ENCODE measurements around the gene ABCD4.

ABCD4 gene

DNA sequence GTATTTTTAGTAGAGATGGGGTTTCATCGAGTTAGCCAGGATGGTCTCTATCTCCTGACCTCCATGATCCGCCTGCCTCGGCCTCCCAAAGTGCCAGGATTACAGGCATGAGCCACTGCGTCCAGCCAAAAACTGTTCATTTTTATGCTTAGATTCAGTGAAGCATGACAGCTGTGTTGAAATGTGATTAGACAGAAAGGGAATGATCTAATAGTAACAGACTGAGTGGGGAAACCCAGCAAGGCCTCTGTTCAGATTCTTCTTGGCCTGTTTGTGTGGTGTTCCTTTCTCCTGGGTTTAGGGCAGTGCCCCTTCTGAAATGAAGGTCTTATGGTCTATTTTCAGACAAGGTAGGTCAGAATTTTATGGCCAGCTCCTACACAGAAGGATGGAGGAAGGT is 11.8 kb upstream of the ABCD4 start:
- H3K27ac ChIP-seq: no peak overlapping the region
- TF ChIP-seq, protein P1, sequence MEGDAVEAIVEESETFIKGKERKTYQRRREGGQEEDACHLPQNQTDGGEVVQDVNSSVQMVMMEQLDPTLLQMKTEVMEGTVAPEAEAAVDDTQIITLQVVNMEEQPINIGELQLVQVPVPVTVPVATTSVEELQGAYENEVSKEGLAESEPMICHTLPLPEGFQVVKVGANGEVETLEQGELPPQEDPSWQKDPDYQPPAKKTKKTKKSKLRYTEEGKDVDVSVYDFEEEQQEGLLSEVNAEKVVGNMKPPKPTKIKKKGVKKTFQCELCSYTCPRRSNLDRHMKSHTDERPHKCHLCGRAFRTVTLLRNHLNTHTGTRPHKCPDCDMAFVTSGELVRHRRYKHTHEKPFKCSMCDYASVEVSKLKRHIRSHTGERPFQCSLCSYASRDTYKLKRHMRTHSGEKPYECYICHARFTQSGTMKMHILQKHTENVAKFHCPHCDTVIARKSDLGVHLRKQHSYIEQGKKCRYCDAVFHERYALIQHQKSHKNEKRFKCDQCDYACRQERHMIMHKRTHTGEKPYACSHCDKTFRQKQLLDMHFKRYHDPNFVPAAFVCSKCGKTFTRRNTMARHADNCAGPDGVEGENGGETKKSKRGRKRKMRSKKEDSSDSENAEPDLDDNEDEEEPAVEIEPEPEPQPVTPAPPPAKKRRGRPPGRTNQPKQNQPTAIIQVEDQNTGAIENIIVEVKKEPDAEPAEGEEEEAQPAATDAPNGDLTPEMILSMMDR (conservative IDR thresholded peaks at IDR 0.05): no peak

DNA sequence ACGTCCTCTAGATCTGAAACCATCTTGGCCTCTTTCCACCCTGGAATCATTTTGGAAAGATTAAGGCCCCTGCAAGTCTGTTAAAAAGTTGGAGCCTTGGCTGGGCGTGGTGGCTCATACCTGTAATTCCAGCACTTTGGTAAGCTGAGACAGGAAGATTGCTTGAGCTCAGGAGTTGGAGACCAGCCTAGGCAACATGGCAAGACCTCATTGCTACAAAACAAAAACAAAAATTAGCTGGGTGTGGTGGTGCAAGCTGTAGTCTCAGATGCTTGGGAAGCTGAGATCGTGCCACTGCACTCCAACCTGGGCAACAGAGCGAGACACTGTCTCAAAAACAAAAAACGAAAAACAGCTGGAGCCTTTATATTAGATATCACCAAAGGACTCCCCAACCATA is 10.9 kb upstream of the ABCD4 start:
- no peak overlapping the region for H3K27ac ChIP-seq
- TF ChIP-seq, protein P1 (conservative IDR thresholded peaks at IDR 0.05): no peak

DNA sequence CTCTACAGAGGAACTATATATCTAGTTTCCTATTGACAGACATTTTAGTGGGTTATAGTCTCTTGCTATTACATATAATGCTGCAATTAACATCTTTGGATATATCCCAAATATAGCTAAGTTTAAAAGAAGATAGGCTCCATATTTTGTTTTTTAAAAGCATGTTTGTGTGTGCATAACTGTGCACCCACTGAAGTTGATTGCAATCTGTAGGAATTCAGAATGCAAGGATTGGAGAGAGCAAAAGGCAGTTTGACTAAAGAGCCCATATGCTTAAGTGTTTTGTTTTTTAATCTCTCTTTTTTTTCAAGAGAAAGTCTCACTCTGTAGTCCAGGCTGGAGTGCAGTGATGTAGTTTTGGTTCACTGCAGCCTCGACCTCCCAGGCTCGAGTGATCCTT is 9.4 kb upstream of the ABCD4 start:
- H3K27ac ChIP-seq: no peak overlapping the region
- TF ChIP-seq, protein P1 (conservative IDR thresholded peaks at IDR 0.05): no peak

DNA sequence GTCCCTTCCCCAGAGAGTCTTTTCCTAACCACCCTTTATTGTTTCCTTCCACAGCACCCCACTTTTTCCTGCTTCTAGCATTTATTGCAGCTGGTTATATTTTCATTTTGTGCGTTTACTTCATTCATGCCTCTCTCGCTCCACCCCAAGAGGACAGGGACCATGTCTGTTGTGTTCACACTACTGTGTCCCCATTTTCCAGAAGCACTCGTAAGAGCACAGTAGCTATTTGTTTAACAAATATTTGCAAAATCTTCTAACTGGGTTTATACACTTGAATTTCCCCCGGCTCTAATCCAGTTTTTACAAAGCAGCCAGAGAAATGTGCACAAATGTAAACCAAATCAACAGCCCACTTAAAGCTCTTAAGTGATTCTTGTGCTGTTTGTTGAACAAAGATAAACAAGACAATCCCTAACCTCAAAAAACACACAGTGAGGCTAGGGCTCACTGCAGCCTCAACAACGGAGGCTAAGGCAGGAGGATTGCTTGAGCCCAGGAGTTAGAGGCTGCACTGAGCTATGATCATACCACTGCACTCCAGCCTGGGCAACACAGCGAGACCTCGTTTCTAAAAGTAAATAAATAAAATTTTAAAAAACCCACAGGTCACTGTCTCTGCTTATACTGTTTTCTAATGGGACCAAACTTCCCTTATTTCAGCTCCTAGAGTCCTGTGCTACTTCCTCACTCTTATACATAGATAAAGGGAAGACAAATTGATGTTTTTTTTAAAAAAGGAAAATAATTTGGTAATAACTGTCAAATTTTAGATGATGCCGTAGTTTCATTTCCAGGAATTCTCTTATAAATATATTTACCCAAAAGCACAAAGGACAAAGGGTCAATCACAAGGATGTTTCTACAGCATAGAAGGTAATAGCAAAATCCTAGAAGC is 6.6 kb upstream of the ABCD4 start:
- TF ChIP-seq, protein P1 (conservative IDR thresholded peaks at IDR 0.05): no peak
- H3K27ac ChIP-seq: no peak overlapping the region

DNA sequence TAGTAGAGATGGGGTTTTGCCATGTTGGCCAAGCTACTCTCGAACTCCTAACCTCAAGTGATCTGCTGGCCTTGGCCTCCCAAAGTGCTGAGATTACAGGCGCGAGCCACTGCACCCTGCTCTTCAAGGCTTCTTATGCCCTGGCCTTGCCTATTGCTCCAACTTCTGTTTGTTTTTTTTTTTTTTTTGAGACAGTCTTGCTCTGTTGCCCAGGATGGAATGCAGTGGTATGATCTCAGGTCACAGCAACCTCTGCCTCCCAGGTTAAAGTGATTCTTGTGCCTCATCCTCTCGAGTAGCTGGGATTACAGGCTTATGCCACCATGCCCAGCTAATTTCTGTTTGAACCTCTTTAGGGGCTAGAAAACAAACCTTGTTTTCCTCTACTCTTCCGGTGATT is 6.0 kb upstream of the ABCD4 start:
- TF ChIP-seq, protein P1 (conservative IDR thresholded peaks at IDR 0.05): no peak
- no peak overlapping the region for H3K27ac ChIP-seq

DNA sequence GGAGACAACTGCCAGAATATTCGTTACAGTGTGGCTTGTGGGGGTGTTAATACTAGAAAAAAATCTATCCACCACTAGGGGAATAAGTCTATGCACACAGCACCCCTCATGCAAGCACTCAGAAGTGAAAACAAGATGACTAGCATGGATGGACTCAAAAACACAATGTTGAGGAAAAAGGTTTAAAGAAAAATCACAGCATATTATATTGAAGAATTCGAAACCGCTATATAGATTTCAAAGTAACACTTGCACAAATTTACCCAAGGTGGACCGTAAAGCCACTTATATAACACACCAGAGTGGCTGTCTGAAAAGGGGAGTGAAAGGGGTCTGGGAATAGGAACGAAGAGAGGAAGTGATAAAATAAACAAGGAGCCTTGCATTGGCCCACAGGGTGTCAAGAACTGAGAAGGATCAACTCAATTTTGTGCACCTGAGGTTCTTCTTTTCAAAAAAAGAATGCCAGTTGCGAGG is 544 bp downstream of the ABCD4 start:
- peak overlapping the region; percentile 79 for H3K27ac ChIP-seq

DNA sequence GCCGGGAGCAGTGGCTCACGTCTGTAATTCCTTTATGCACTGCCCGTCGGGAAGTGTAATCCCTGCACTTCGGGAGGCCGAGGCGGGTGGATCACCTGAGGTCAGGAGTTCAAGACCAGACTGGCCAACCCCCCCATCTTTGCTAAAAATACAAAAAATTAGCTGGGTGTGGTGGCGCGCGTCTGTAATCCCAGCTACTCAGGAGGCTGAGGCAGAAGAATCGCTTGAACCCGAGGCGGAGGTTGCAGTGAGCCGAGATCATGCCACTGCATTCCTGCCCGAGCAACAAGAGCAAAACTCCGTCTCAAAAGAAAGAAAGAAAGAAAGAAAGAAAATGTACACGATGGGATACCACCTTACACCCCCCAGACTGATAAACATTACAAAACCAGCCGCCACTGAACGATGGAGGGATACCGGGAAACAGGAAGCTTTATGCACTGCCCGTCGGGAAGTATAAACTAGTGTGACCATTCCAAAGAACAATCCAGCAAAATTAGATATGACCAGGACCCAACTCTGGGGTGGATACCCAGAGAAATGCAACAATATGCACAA is 1.1 kb downstream of the ABCD4 start:
- peak overlapping the region; percentile 79 for H3K27ac ChIP-seq
- TF ChIP-seq, protein P1 (conservative IDR thresholded peaks at IDR 0.05): no peak

More for the DNA sequence above, 544 bp downstream of the ABCD4 start:
- TF ChIP-seq, protein P1 (conservative IDR thresholded peaks at IDR 0.05): 0 out of 2 replicates have a peak, but pooled peaks have one; percentile 15
